HepG2 (cell line): ENCODE results near the gene TIPIN. TPM values are rescaled to one million over a fixed set of nuclear protein-coding genes. Genes with fewer than 3 reads are reported as not detected.

Experiments used
- MAFG ChIP-seq: sonication (generic); formaldehyde crosslinking; IDR thresholded peaks from 2 replicates; pipeline ENCODE4 v1.5.1; 2020; ENCODE audit warnings: mild to moderate bottlenecking, missing genetic modification reagents
- MIER2 ChIP-seq: IDR thresholded peaks from 2 replicates; pipeline ENCODE4 v1.6.1; 2016; ENCODE audit warnings: missing biosample characterization, missing genetic modification reagents
- NFE2 ChIP-seq: sonication (generic); formaldehyde crosslinking; IDR thresholded peaks from 2 replicates; pipeline ENCODE4 v1.4.0; 2020; ENCODE audit warnings: missing genetic modification reagents
- SMAD9 ChIP-seq: sonication (generic); formaldehyde crosslinking; IDR thresholded peaks from 2 replicates; pipeline ENCODE4 v1.5.1; 2020; ENCODE audit warnings: mild to moderate bottlenecking, missing genetic modification reagents
- U2AF2 ChIP-seq: fragments of 200-400 bp; formaldehyde crosslinking; IDR thresholded peaks from 2 replicates; pipeline ENCODE4 v1.6.1; 2017; ENCODE audit warnings: low read depth, mild to moderate bottlenecking, low read length
- ZBTB3 ChIP-seq: sonication (generic); formaldehyde crosslinking; IDR thresholded peaks from 2 replicates; pipeline ENCODE4 v1.4.0; 2020; ENCODE audit warnings: low read depth, mild to moderate bottlenecking, moderate library complexity, missing genetic modification reagents, borderline replicate concordance
- ZNF264 ChIP-seq: sonication (generic); formaldehyde crosslinking; IDR thresholded peaks from 2 replicates; pipeline ENCODE4 v1.4.0; 2020; ENCODE audit warnings: missing genetic modification reagents
- ZNF33A ChIP-seq: sonication (generic); formaldehyde crosslinking; IDR thresholded peaks from 2 replicates; pipeline ENCODE4 v1.5.1; 2020; ENCODE audit warnings: missing genetic modification reagents, mild to moderate bottlenecking, moderate library complexity, borderline replicate concordance
- ZNF367 ChIP-seq: sonication (generic); formaldehyde crosslinking; IDR thresholded peaks from 2 replicates; pipeline ENCODE4 v1.4.0; 2020; ENCODE audit warnings: missing genetic modification reagents, borderline replicate concordance
- polyA plus RNA-seq, 8 experiments: library from polyadenylated mRNA; depleted of rRNA in 3 of 8; stranded (reverse) in 7 of 8; unstranded in 1 of 8; fragments of >200 nt; fragmentation: Illumina TruSeq in 4 of 8; extraction: Trizol in 4 of 8; gene quantifications; 2 replicates each; pipeline versions ENCODE4 v1.2.1 to v1.2.3, GENCODE V29; 2011 to 2016; ENCODE audit warnings: low read depth in 4 of 8, missing spikeins in 1 of 8, mixed read lengths in 1 of 8; ENCODE audit not compliant: insufficient read depth in 1 of 8
- total RNA-seq, 5 experiments: library from RNA; depleted of rRNA; stranded (reverse); fragments of >200 nt; fragmentation: Illumina TruSeq; extraction: Trizol; gene quantifications; 2 replicates each; pipeline ENCODE4 v1.2.3, GENCODE V29; 2016; ENCODE audit warnings: low read depth in 1 of 5
- TF ChIP-seq, protein P1 (sequence below), 2 experiments: sonication (generic) in 1 of 2; formaldehyde crosslinking in 1 of 2; IDR thresholded peaks; 2 replicates each; pipeline versions ENCODE4 v1.4.0 to v1.6.1; 2018 to 2020; ENCODE audit warnings: missing genetic modification reagents in 2 of 2, borderline replicate concordance in 1 of 2, low read depth in 1 of 2, mild to moderate bottlenecking in 1 of 2, missing biosample characterization in 1 of 2
- TF ChIP-seq, protein P2 (sequence below): IDR thresholded peaks from 2 replicates; pipeline ENCODE4 v1.6.1; 2012; ENCODE audit warnings: low read depth, low read length, improper control_type of control experiment
- TF ChIP-seq, protein P3 (sequence below): sonication (generic); formaldehyde crosslinking; IDR thresholded peaks from 2 replicates; pipeline ENCODE4 v1.8.1; 2022; ENCODE audit warnings: low read depth, mild to moderate bottlenecking, missing genetic modification reagents
- TF ChIP-seq, protein P4 (sequence below): sonication (generic); formaldehyde crosslinking; IDR thresholded peaks from 2 replicates; pipeline ENCODE4 v1.4.0; 2020; ENCODE audit warnings: missing genetic modification reagents, mild to moderate bottlenecking, borderline replicate concordance
- TF ChIP-seq, protein P5 (sequence below): IDR thresholded peaks from 2 replicates; pipeline ENCODE4 v1.6.1; 2016; ENCODE audit warnings: mild to moderate bottlenecking
- TF ChIP-seq, protein P6 (sequence below): sonication (generic); formaldehyde crosslinking; IDR thresholded peaks from 2 replicates; pipeline ENCODE4 v1.8.1; 2023; ENCODE audit warnings: mild to moderate bottlenecking, missing genetic modification reagents

TIPIN gene
- total and polyA plus RNA-seq, 2 of the 13 experiments (the other 11 are each of a cell fraction or from before 2014, with no cell fraction given) = 2.7 to 28.6 TPM

DNA sequence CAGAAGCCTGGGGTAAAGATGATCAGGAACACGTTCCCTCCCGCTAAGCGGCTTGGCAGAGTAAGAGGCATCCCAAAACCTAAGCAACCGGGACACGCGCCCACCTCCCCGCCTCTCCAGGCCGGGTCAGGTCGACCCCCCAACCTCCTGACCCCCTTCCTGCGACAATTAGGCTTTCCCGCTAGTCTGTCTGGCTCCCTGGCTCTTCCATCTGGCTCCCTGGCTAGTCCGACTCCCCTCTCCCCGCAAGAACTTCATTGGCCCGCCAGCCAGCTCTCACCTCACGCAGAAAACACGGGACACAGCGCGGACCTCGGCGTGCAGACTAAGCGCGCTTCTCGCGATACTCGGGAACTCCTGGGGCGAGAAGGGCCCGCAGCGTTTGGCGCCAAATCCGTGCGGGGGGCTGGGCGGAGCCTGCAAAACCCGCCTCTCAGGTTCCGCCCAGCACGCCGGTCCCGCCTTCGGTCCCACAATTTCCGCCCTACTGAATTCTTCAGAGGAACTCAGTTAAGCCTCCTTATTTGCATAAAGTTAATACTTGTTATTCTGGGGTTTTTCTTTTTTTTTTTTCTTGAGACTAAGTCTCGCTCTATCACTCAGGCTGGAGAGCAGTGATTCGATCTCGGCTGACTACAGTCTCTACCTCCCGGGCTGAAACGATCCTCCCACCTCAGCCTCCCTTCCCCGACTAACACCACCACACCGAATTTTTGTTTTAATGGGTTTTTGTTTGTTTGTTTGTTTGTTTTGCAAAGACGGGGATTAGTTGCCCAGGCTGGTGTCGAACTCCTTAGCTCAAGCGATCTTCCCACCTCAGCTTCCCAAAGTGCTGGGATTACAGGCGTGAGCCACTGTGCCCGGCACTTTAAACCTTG, at the start of gene TIPIN (continued):
- TF ChIP-seq ZNF264 (CRISPR knock-in tag) (0 out of 2 replicates have a peak, but pooled peaks have one; percentile 21), NFE2 (CRISPR knock-in tag) (no peak), ZNF367 (CRISPR knock-in tag) (0 out of 2 replicates have a peak, but pooled peaks have one; percentile 21), MAFG (CRISPR knock-in tag) (no peak), ZNF33A (CRISPR knock-in tag) (no peak), SMAD9 (CRISPR knock-in tag) (no peak), U2AF2 (no peak), ZBTB3 (CRISPR knock-in tag) (peak; percentile 70; the same call in 1 of the 2 replicates), MIER2 (CRISPR knock-in tag) (peak; percentile 17; the same call in 1 of the 2 replicates)
- TF ChIP-seq, protein P1, sequence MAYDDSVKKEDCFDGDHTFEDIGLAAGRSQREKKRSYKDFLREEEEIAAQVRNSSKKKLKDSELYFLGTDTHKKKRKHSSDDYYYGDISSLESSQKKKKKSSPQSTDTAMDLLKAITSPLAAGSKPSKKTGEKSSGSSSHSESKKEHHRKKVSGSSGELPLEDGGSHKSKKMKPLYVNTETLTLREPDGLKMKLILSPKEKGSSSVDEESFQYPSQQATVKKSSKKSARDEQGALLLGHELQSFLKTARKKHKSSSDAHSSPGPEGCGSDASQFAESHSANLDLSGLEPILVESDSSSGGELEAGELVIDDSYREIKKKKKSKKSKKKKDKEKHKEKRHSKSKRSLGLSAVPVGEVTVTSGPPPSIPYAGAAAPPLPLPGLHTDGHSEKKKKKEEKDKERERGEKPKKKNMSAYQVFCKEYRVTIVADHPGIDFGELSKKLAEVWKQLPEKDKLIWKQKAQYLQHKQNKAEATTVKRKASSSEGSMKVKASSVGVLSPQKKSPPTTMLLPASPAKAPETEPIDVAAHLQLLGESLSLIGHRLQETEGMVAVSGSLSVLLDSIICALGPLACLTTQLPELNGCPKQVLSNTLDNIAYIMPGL (CRISPR knock-in tag; IDR thresholded peaks at IDR 0.05; ENCODE audit: borderline replicate concordance in 1 of 2, low read depth in 1 of 2) = peak; percentile 51 to 85; a peak in 3 of 4 replicates
- TF ChIP-seq, protein P2, sequence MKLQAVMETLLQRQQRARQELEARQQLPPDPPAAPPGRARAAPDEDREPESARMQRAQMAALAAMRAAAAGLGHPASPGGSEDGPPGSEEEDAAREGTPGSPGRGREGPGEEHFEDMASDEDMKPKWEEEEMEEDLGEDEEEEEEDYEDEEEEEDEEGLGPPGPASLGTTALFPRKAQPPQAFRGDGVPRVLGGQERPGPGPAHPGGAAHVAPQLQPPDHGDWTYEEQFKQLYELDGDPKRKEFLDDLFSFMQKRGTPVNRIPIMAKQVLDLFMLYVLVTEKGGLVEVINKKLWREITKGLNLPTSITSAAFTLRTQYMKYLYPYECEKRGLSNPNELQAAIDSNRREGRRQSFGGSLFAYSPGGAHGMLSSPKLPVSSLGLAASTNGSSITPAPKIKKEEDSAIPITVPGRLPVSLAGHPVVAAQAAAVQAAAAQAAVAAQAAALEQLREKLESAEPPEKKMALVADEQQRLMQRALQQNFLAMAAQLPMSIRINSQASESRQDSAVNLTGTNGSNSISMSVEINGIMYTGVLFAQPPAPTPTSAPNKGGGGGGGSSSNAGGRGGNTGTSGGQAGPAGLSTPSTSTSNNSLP = no peak
- TF ChIP-seq, protein P3, sequence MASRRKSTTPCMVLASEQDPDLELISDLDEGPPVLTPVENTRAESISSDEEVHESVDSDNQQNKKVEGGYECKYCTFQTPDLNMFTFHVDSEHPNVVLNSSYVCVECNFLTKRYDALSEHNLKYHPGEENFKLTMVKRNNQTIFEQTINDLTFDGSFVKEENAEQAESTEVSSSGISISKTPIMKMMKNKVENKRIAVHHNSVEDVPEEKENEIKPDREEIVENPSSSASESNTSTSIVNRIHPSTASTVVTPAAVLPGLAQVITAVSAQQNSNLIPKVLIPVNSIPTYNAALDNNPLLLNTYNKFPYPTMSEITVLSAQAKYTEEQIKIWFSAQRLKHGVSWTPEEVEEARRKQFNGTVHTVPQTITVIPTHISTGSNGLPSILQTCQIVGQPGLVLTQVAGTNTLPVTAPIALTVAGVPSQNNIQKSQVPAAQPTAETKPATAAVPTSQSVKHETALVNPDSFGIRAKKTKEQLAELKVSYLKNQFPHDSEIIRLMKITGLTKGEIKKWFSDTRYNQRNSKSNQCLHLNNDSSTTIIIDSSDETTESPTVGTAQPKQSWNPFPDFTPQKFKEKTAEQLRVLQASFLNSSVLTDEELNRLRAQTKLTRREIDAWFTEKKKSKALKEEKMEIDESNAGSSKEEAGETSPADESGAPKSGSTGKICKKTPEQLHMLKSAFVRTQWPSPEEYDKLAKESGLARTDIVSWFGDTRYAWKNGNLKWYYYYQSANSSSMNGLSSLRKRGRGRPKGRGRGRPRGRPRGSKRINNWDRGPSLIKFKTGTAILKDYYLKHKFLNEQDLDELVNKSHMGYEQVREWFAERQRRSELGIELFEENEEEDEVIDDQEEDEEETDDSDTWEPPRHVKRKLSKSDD (CRISPR knock-in tag) = 0 out of 2 replicates have a peak, but pooled peaks have one; percentile 44
- TF ChIP-seq, protein P4, sequence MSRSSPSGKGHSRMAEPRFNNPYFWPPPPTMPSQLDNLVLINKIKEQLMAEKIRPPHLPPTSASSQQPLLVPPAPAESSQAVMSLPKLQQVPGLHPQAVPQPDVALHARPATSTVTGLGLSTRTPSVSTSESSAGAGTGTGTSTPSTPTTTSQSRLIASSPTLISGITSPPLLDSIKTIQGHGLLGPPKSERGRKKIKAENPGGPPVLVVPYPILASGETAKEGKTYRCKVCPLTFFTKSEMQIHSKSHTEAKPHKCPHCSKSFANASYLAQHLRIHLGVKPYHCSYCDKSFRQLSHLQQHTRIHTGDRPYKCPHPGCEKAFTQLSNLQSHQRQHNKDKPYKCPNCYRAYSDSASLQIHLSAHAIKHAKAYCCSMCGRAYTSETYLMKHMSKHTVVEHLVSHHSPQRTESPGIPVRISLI = peak; percentile 75; the same call in 1 of the 2 replicates
- TF ChIP-seq, protein P5, sequence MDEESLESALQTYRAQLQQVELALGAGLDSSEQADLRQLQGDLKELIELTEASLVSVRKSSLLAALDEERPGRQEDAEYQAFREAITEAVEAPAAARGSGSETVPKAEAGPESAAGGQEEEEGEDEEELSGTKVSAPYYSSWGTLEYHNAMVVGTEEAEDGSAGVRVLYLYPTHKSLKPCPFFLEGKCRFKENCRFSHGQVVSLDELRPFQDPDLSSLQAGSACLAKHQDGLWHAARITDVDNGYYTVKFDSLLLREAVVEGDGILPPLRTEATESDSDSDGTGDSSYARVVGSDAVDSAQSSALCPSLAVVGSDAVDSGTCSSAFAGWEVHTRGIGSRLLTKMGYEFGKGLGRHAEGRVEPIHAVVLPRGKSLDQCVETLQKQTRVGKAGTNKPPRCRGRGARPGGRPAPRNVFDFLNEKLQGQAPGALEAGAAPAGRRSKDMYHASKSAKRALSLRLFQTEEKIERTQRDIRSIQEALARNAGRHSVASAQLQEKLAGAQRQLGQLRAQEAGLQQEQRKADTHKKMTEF = peak; percentile 75
- TF ChIP-seq, protein P6, sequence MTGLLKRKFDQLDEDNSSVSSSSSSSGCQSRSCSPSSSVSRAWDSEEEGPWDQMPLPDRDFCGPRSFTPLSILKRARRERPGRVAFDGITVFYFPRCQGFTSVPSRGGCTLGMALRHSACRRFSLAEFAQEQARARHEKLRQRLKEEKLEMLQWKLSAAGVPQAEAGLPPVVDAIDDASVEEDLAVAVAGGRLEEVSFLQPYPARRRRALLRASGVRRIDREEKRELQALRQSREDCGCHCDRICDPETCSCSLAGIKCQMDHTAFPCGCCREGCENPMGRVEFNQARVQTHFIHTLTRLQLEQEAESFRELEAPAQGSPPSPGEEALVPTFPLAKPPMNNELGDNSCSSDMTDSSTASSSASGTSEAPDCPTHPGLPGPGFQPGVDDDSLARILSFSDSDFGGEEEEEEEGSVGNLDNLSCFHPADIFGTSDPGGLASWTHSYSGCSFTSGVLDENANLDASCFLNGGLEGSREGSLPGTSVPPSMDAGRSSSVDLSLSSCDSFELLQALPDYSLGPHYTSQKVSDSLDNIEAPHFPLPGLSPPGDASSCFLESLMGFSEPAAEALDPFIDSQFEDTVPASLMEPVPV (CRISPR knock-in tag) = peak; percentile 93
